CD4-positive, alpha-beta T cell treated with Interleukin-21 for 1 hour (primary cell): Measurements from ENCODE around the gene CHFR.
"Not testable (repeated sequence)": the region's sequence is repeated elsewhere in the genome, so short reads cannot be mapped to it uniquely, and the experiment has no call there.

Experiments used
- DNase-seq: peaks from one replicate; pipeline ENCODE4 v3.0.0-alpha.2; 2020

The CHFR gene

GRCh38 chr12:132839558-132840235, 47.7 kb downstream of the CHFR start:
- no peak for DNase-seq

GRCh38 chr12:132838410-132839080, 48.9 kb downstream of the CHFR start:
- no peak for DNase-seq

GRCh38 chr12:132837693-132838409, 49.6 kb downstream of the CHFR start:
- DNase-seq, result no peak

- DNase-seq, result no peak
Measured at GRCh38 chr12:132836795-132837331, 50.5 kb downstream of the CHFR start.

- DNase-seq, result not testable (repeated sequence)
Measured at GRCh38 chr12:132836230-132836629, 51.2 kb downstream of the CHFR start.

- no peak for DNase-seq
Measured at GRCh38 chr12:132835076-132836025, 52.1 kb downstream of the CHFR start.

- peak; percentile 21 for DNase-seq
Measured at GRCh38 chr12:132834181-132834711, 53.2 kb downstream of the CHFR start.

GRCh38 chr12:132833341-132833740, 54.1 kb downstream of the CHFR start:
- DNase-seq, result no peak

- no peak for DNase-seq
Measured at GRCh38 chr12:132831771-132832170, 55.6 kb downstream of the CHFR start.

- DNase-seq, result peak; percentile 95
Measured at GRCh38 chr12:132828706-132829534, 58.5 kb downstream of the CHFR start, which contains the start of gene GOLGA3. Gene GOLGA3 (minus strand): TSS chr12:132828869. CDS start chr12:132822128, 6,741 bp downstream.

GRCh38 chr12:132827763-132828703, 59.4 kb downstream of the CHFR start:
- DNase-seq, result no peak

- DNase-seq, result no peak
Measured at GRCh38 chr12:132825861-132826260, 61.5 kb downstream of the CHFR start.

- no peak for DNase-seq
Measured at GRCh38 chr12:132825089-132825488, 62.3 kb downstream of the CHFR start.

GRCh38 chr12:132824053-132824452, 63.4 kb downstream of the CHFR start:
- DNase-seq, result no peak

- DNase-seq, result no peak
Measured at GRCh38 chr12:132818562-132818961, 68.8 kb downstream of the CHFR start.

- no peak for DNase-seq
Measured at GRCh38 chr12:132814232-132814631, 73.2 kb downstream of the CHFR start.

- no peak for DNase-seq
Measured at GRCh38 chr12:132813443-132813842, 74.0 kb downstream of the CHFR start.

GRCh38 chr12:132812631-132813305, 74.6 kb downstream of the CHFR start:
- DNase-seq, result peak; percentile 4

GRCh38 chr12:132809391-132809790, 78.0 kb downstream of the CHFR start:
- peak; percentile 20 for DNase-seq
